Stimulated activated CD8-positive, alpha-beta memory T cell treated with anti-CD3 and anti-CD28 coated beads, Interleukin-7, amount 100 ng/mL, for 48 hours (primary cell): Measurements from ENCODE around the gene GNG13.

Experiments
- DNase-seq, 2 donors: peaks; one replicate each; pipeline ENCODE4 v3.0.0-alpha.2; 2020; ENCODE audit warnings: low read depth in 1 of 2; ENCODE audit errors: extremely low read depth in 1 of 2

Gene GNG13

GRCh38 chr16:815861-816260 is 15.3 kb upstream of the GNG13 start:
- no peak for DNase-seq

- DNase-seq, result no peak
These were observed 14.4 kb upstream of the GNG13 start for GRCh38 chr16:814974-815373.

GRCh38 chr16:813916-814412 is 13.4 kb upstream of the GNG13 start:
- DNase-seq, result no peak

GRCh38 chr16:813204-813915 is 12.8 kb upstream of the GNG13 start:
- DNase-seq, result peak in 1 of 2 donors; percentile 17

- no peak for DNase-seq
These were observed 7.5 kb upstream of the GNG13 start for GRCh38 chr16:808085-808386.

GRCh38 chr16:807347-808084 is 7.0 kb upstream of the GNG13 start:
- DNase-seq, result peak; percentile 78 to 81

- DNase-seq, result no peak
These were observed 4.9 kb upstream of the GNG13 start for GRCh38 chr16:805474-805873.

- DNase-seq, result no peak
These were observed 3.9 kb upstream of the GNG13 start for GRCh38 chr16:804193-805048.

- no peak for DNase-seq
These were observed 3.2 kb upstream of the GNG13 start for GRCh38 chr16:803754-804080.

GRCh38 chr16:802914-803753 is 2.6 kb upstream of the GNG13 start:
- DNase-seq, result no peak

GRCh38 chr16:802461-802860 is 1.9 kb upstream of the GNG13 start:
- DNase-seq, result no peak

GRCh38 chr16:801584-802363 is 1.2 kb upstream of the GNG13 start:
- DNase-seq, result no peak

- no peak for DNase-seq
These were observed 439 bp upstream of the GNG13 start for GRCh38 chr16:800834-801511.

GRCh38 chr16:799111-799947 is 1.2 kb downstream of the GNG13 start:
- no peak for DNase-seq

- no peak for DNase-seq
These were observed 1.9 kb downstream of the GNG13 start for GRCh38 chr16:798666-799065.

- no peak for DNase-seq
These were observed 2.8 kb downstream of the GNG13 start for GRCh38 chr16:797686-798085.

- peak in 1 of 2 donors; percentile 16 for DNase-seq
These were observed 3.5 kb downstream of the GNG13 start for GRCh38 chr16:797120-797420.

GRCh38 chr16:796296-797119 is 4.0 kb downstream of the GNG13 start:
- no peak for DNase-seq
